A549 (cell line): ENCODE results near the gene CDH16. TPM values are rescaled to one million over a fixed set of nuclear protein-coding genes. Genes with fewer than 3 reads are reported as not detected.
"Not testable (repeated sequence)": the region's sequence is repeated elsewhere in the genome, so short reads cannot be mapped to it uniquely, and the experiment has no call there.

Source experiments
- ATAC-seq, 2 experiments: fragments of 200-7000 bp in 1 of 2; fragments of >200 bp in 1 of 2; cut with Nextera tagmentation in 1 of 2; cut with Tn5 transposase in 1 of 2; 3 replicates each; pipeline versions ENCODE4 v1.8.0 to v1.9.1; 2018 to 2020; ENCODE audit warnings: mild to moderate bottlenecking in 1 of 2, moderate library complexity in 1 of 2
- CTCF ChIA-PET: fragments of 300-600 bp; sonication (Branson Sonifier 250); formaldehyde crosslinking; extraction: SDS; loops from one replicate; lab custom pipeline; 2021; ENCODE audit warnings: antibody characterized with exemption, inconsistent platforms; lab: Yijun Ruan, JAX
- POLR2A ChIA-PET: fragments of 350-600 bp; formaldehyde crosslinking; extraction: SDS; loops from one replicate; lab custom pipeline; 2021; ENCODE audit warnings: antibody characterized with exemption, inconsistent platforms; lab: Yijun Ruan, JAX
- DNase-seq, 2 experiments: peaks; one replicate each; pipeline versions ENCODE4 v3.0.0 to v3.0.0-alpha.2; 2011 to 2016; ENCODE audit warnings: low read depth in 1 of 2, low spot score in 1 of 2
- FAIRE-seq: peaks from 2 replicates; lab custom pipeline; 2011; peaks lifted over from hg19 to GRCh38; lab: Jason Lieb, UNC
- H3K27ac ChIP-seq, 2 experiments: fragments of >200 bp; sonication (Bioruptor Twin); formaldehyde crosslinking; 3 replicates each; pipeline ENCODE4 v1.5.1; 2016 to 2017
- H3K4me1 ChIP-seq: fragments of >200 bp; sonication (Bioruptor Twin); formaldehyde crosslinking; 3 replicates; pipeline ENCODE4 v1.6.1; 2016
- H3K4me2 ChIP-seq: fragments of >200 bp; sonication (Bioruptor Twin); formaldehyde crosslinking; 3 replicates; pipeline ENCODE4 v1.6.1; 2016
- H3K4me3 ChIP-seq: fragments of >200 bp; sonication (Bioruptor Twin); formaldehyde crosslinking; 3 replicates; pipeline ENCODE4 v1.5.1; 2016
- H3K9me3 ChIP-seq: fragments of >200 bp; sonication (Bioruptor Twin); formaldehyde crosslinking; 3 replicates; pipeline ENCODE4 v1.6.1; 2016
- CBX2 ChIP-seq: fragments of 200-600 bp; sonication (generic); IDR thresholded peaks from 2 replicates; pipeline ENCODE4 v1.6.1; 2016; ENCODE audit warnings: low read depth, mild to moderate bottlenecking, borderline replicate concordance
- CEBPB ChIP-seq, 2 experiments: fragments of >200 bp in 1 of 2; sonication (Bioruptor Twin) in 1 of 2; formaldehyde crosslinking in 1 of 2; IDR thresholded peaks; 2 replicates each; pipeline ENCODE4 v1.6.1; 2012 to 2016
- CHD2 ChIP-seq: fragments of 150-350 bp; IDR thresholded peaks from 2 replicates; pipeline ENCODE4 v1.6.1; 2014; ENCODE audit warnings: low read length; ENCODE audit not compliant: partially characterized antibody
- CHD4 ChIP-seq: fragments of 200-600 bp; sonication (generic); IDR thresholded peaks from 2 replicates; pipeline ENCODE4 v1.6.1; 2016; ENCODE audit warnings: antibody characterized with exemption, mild to moderate bottlenecking, borderline replicate concordance
- FOSL2 ChIP-seq, 2 experiments: fragments of 450-650 bp in 1 of 2; fragments of >200 bp in 1 of 2; sonication (Bioruptor Twin) in 1 of 2; formaldehyde crosslinking; IDR thresholded peaks; 2 replicates each; pipeline versions ENCODE4 v1.5.0 to v1.6.1; 2016 to 2020; ENCODE audit warnings: mild to moderate bottlenecking in 1 of 2, moderate library complexity in 1 of 2
- FOXS1 ChIP-seq: fragments of 250-450 bp; sonication (Bioruptor Pico); IDR thresholded peaks from 2 replicates; pipeline ENCODE4 v1.5.0; 2020; ENCODE audit warnings: mild to moderate bottlenecking, moderate library complexity
- GATA3 ChIP-seq: IDR thresholded peaks from 2 replicates; pipeline ENCODE4 v1.6.1; 2012; ENCODE audit warnings: borderline replicate concordance
- HEYL ChIP-seq: fragments of 250-450 bp; sonication (Bioruptor Pico); IDR thresholded peaks from 2 replicates; pipeline ENCODE4 v1.8.0; 2021; ENCODE audit warnings: mild to moderate bottlenecking, moderate library complexity
- HOXB13 ChIP-seq: fragments of 250-450 bp; sonication (Bioruptor Pico); IDR thresholded peaks from 2 replicates; pipeline ENCODE4 v1.5.0; 2020; ENCODE audit warnings: low read depth, mild to moderate bottlenecking, moderate library complexity
- HOXB5 ChIP-seq: fragments of 250-450 bp; sonication (Bioruptor Pico); IDR thresholded peaks from 2 replicates; pipeline ENCODE4 v1.5.0; 2020; ENCODE audit warnings: mild to moderate bottlenecking, moderate library complexity
- JUN ChIP-seq, 2 experiments: fragments of >200 bp; sonication (Bioruptor Twin); formaldehyde crosslinking; IDR thresholded peaks; 2 replicates in 1 of 2; 3 replicates in 1 of 2; pipeline ENCODE4 v1.6.1; 2016 to 2017
- KDM1A ChIP-seq: fragments of 200-600 bp; sonication (generic); IDR thresholded peaks from 2 replicates; pipeline ENCODE4 v1.6.1; 2016; ENCODE audit warnings: low read depth, mild to moderate bottlenecking
- MAX ChIP-seq: IDR thresholded peaks from 2 replicates; pipeline ENCODE4 v1.6.1; 2012
- PBX3 ChIP-seq: IDR thresholded peaks from 2 replicates; pipeline ENCODE4 v1.6.1; 2012
- POLR2A ChIP-seq: IDR thresholded peaks from 2 replicates; pipeline ENCODE4 v1.6.1; 2012; ENCODE audit warnings: mild to moderate bottlenecking, low read length
- ZC3H11A ChIP-seq: fragments of 450-650 bp; IDR thresholded peaks from 2 replicates; pipeline ENCODE4 v1.6.1; 2014; ENCODE audit warnings: antibody characterized with exemption, mild to moderate bottlenecking
- ZSCAN20 ChIP-seq: fragments of 250-450 bp; sonication (Bioruptor Pico); IDR thresholded peaks from 2 replicates; pipeline ENCODE4 v1.8.0; 2022; ENCODE audit warnings: mild to moderate bottlenecking, moderate library complexity
- WGBS: methylation state at CpG from one replicate; pipeline ENCODE4 v1.1.6; 2017; ENCODE audit errors: missing lambda C conversion rate; 5-methylcytosine and 5-hydroxymethylcytosine counted together
- polyA plus RNA-seq, 4 experiments: library from polyadenylated mRNA; depleted of rRNA in 3 of 4; stranded (reverse); fragments of >200 nt; fragmentation: RNase III in 1 of 4; extraction: RNeasy Plus Mini Kit Qiagen cat#74134 plus additional on column Dnase treatment in 1 of 4; gene quantifications; 2 replicates in 3 of 4; 3 replicates in 1 of 4; pipeline ENCODE4 v1.2.3, GENCODE V29; 2011 to 2017
- TF ChIP-seq, protein P1 (sequence below): fragments of 150-350 bp; IDR thresholded peaks from 2 replicates; pipeline ENCODE4 v1.6.1; 2014; ENCODE audit warnings: low read depth, mild to moderate bottlenecking, low read length

The CDH16 gene
- polyA plus RNA-seq, 2 of the 4 experiments (the other 2 are of a cell fraction) = 0.18 to 0.25 TPM

DNA sequence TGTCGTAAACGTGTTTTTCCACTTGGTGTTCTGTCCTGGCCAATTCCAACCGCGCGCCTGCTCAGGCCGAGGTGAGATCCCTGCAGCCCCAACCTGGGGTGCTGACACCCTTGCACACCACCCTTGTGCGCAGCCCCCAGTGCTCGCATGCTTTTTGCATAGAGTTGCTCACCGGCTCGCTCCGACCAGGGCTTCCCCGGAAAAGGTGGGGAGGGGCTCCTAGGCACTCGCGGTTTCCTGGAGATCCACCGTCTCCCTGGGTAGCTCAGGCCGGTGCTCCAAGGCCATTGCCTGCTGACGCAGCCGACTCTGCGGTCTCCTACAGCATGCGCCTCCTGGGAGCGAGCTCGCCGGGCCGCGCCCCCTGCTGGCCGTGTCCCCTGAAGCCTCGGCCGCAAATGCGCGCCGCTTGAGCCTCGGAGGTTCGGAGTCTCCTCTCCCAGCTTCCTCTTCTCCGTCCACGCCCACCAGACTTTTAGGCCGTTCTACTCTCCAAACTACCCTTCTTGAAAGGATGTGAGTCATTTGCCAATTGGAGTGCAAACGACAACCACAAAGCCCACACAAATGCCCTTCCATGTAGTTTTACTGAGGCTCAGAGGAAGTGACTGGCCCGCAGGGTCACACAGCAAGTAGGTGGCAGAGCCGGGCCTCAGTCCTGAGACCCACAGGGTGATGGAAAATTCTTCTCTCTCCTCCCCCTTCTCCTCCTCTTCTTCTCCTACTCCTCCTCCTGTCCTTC is 45.6 kb downstream of the CDH16 start (continued):
- TF ChIP-seq JUN (IDR thresholded peaks at IDR 0.05) (peak in 1 of 2 experiments; percentile 50; a peak in 2 of 5 replicates), KDM1A (no peak), MAX (peak; percentile 96), POLR2A (peak; percentile 56), FOXS1 (CRISPR knock-in tag) (no peak), FOSL2 (IDR thresholded peaks at IDR 0.05) (no peak), FOSL2 (CRISPR knock-in tag; IDR thresholded peaks at IDR 0.05) (peak; percentile 32), HOXB13 (CRISPR knock-in tag) (no peak)
- TF ChIP-seq, protein P1, sequence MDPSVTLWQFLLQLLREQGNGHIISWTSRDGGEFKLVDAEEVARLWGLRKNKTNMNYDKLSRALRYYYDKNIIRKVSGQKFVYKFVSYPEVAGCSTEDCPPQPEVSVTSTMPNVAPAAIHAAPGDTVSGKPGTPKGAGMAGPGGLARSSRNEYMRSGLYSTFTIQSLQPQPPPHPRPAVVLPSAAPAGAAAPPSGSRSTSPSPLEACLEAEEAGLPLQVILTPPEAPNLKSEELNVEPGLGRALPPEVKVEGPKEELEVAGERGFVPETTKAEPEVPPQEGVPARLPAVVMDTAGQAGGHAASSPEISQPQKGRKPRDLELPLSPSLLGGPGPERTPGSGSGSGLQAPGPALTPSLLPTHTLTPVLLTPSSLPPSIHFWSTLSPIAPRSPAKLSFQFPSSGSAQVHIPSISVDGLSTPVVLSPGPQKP = no peak

- FAIRE-seq (no peak), DNase-seq (no peak), ATAC-seq (no peak)
- peak overlapping the region; percentile 75 for H3K4me2 ChIP-seq
- H3K4me1 ChIP-seq = peaks cover 5% of the 10 kb centered on the region; the same call in 2 of the 3 replicates
- H3K4me3 ChIP-seq = peak overlapping the region; percentile 23; the same call in 2 of the 3 replicates
- ChIA-PET POLR2A (interaction anchor here (0.6 to 1.4 kb wide), 5 partner anchors 10 to 303 kb away, joined by 3 to 8 read pairs (median 5); partner anchors contain the start of gene NAE1), CTCF (interaction anchor here (0.6 to 9.1 kb wide), 41 partner anchors 9 to 469 kb away, joined by 3 to 148 read pairs (median 4); partner anchors contain the start of genes CA7, CMTM2, DYNC1LI2 and NAE1)
- WGBS = 60% methylated on average over 4 of the region's 4 CpGs
- H3K27ac ChIP-seq = peak overlapping the region; percentile 79 to 82
- TF ChIP-seq CEBPB (IDR thresholded peaks at IDR 0.05) = peak in 1 of 2 experiments; percentile 69; a peak in 3 of 4 replicates
- no peak for TF ChIP-seq CHD4
- H3K9me3 ChIP-seq = no peaks in the 10 kb centered on the region
Measured at GRCh38 chr16:66872559-66872942, 46.1 kb downstream of the CDH16 start.

DNA sequence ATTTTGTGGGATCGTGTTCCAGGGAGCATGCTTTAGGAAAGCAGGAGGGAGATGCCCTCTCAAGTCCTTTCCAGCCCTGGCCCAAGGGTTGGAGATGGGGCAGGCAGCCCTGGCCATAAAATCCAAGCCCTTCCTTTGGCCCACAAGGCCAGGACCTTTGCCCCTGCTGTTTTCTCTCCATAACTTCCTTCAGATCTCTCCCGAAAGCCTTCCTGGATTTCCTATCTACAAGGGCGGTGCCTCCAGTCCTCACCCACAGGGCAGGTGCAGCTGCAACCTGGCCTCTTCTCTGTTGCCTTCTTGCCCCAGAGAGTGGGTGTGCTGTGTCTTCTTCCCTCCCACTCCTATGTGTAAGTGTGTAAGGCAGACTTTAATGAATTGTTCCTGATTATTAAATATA is 46.8 kb downstream of the CDH16 start:
- DNase-seq (no peak), ATAC-seq (no peak), FAIRE-seq (no peak)
- Histone ChIP-seq H3K27ac (no peak overlapping the region), H3K9me3 (no peaks in the 10 kb centered on the region), H3K4me3 (no peak overlapping the region), H3K4me2 (no peak overlapping the region), H3K4me1 (peaks cover 5% of the 10 kb centered on the region; the same call in 2 of the 3 replicates)
- ChIA-PET CTCF (interaction anchor here (1.2 to 9.1 kb wide), 14 partner anchors 8 to 468 kb away, joined by 3 to 148 read pairs (median 6); partner anchors contain the start of genes DYNC1LI2 and NAE1), POLR2A (no interaction called here)
- WGBS = 82% methylated on average over 3 of the region's 3 CpGs
- TF ChIP-seq HEYL (CRISPR knock-in tag) = no peak
- no peak for TF ChIP-seq CEBPB (IDR thresholded peaks at IDR 0.05)
- no peak for TF ChIP-seq GATA3
- no peak for TF ChIP-seq ZC3H11A

GRCh38 chr16:66871363-66871762 is 47.3 kb downstream of the CDH16 start:
- H3K4me3 ChIP-seq, H3K9me3 ChIP-seq, H3K4me2 ChIP-seq, DNase-seq, H3K27ac ChIP-seq, FAIRE-seq, POLR2A ChIA-PET, ATAC-seq, H3K4me1 ChIP-seq: not testable (repeated sequence)
- 89% methylated on average over 2 of the region's 2 CpGs for WGBS
- CTCF ChIA-PET = interaction anchor here (1.1 to 9.1 kb wide), 9 partner anchors 22 to 465 kb away, joined by 3 to 148 read pairs (median 4); partner anchors contain the start of genes DYNC1LI2 and NAE1

GRCh38 chr16:66869424-66869823 is 49.3 kb downstream of the CDH16 start:
- FAIRE-seq (no peak), DNase-seq (no peak), ATAC-seq (no peak)
- H3K4me3 ChIP-seq = no peak overlapping the region
- 36% methylated on average over 1 of the region's 1 CpG for WGBS
- H3K27ac ChIP-seq = no peak overlapping the region
- peaks cover 5% of the 10 kb centered on the region; the same call in 2 of the 3 replicates for H3K4me1 ChIP-seq
- H3K4me2 ChIP-seq = no peak overlapping the region
- CTCF ChIA-PET = interaction anchor here (0.6 to 9.1 kb wide), 19 partner anchors 13 to 464 kb away, joined by 3 to 148 read pairs (median 21); partner anchors contain the start of genes CA7, CMTM4 and NAE1
- POLR2A ChIA-PET = no interaction called here
- H3K9me3 ChIP-seq = no peaks in the 10 kb centered on the region
- TF ChIP-seq HOXB5 (CRISPR knock-in tag) (no peak), CBX2 (no peak), ZSCAN20 (no peak), CEBPB (IDR thresholded peaks at IDR 0.05) (no peak), PBX3 (no peak), CHD2 (no peak), POLR2A (no peak)
